Tibial nerve (tissue), 3 donors: ENCODE results near the gene BRI3BP.

Experiments
- CTCF ChIP-seq, 5 experiments: fragments of 200-600 bp in 3 of 5; fragments of 450-650 bp in 2 of 5; sonication (generic) in 3 of 5; IDR thresholded peaks; one replicate each; pipeline ENCODE4 v1.5.1; 2016 to 2019; ENCODE audit warnings: antibody characterized with exemption in 5 of 5, mild to moderate bottlenecking in 3 of 5, moderate library complexity in 2 of 5
- POLR2A ChIP-seq, 2 donors: fragments of 450-650 bp; IDR thresholded peaks; one replicate each; pipeline ENCODE4 v1.6.1; 2017; ENCODE audit warnings: antibody characterized with exemption in 2 of 2, mild to moderate bottlenecking in 2 of 2, moderate library complexity in 2 of 2

- no peak for TF ChIP-seq CTCF (IDR thresholded peaks at IDR 0.05)
- TF ChIP-seq POLR2A (IDR thresholded peaks at IDR 0.05) = no peak
Measured at GRCh38 chr12:124949779-124950728, 43.4 kb upstream of the BRI3BP start.
